Stimulated activated CD4-positive, alpha-beta T cell treated with anti-CD3 and anti-CD28 coated beads, Interleukin-4, amount 100 ng/mL, for 4 hours (primary cell): ENCODE results near the gene TBC1D3H.
"Not testable (repeated sequence)": the region's sequence is repeated elsewhere in the genome, so short reads cannot be mapped to it uniquely, and the experiment has no call there.

Experiments used
- DNase-seq, 2 experiments: peaks; one replicate each; pipeline ENCODE4 v3.0.0-alpha.2; 2020

The TBC1D3H gene

GRCh38 chr17:36388385-36389245, at the start of gene TBC1D3H:
Gene TBC1D3H (minus strand): TSS chr17:36388435. CDS start chr17:36386895, 1,540 bp downstream.
- not testable (repeated sequence) for DNase-seq

DNA sequence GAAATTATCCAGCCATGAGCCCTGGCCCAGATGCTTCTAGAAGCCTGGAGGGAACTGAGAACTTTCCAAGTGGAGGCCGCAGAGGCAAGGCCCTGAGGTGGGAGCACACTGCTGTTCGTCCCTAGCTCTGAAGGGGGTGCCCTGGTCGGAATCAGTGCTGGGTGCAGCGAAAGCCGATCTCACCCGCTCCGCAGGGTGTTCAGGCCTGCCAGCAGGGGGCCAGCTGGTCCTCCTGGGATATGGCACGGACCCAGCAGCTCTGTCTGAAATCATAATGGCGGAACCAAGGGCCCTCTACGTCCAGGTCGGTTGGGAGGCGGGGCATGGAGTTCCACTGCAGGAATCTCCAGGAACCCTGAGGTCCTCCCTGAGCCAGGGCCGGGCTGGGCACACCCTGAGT, 40.7 kb upstream of the TBC1D3H start:
- not testable (repeated sequence) for DNase-seq

DNA sequence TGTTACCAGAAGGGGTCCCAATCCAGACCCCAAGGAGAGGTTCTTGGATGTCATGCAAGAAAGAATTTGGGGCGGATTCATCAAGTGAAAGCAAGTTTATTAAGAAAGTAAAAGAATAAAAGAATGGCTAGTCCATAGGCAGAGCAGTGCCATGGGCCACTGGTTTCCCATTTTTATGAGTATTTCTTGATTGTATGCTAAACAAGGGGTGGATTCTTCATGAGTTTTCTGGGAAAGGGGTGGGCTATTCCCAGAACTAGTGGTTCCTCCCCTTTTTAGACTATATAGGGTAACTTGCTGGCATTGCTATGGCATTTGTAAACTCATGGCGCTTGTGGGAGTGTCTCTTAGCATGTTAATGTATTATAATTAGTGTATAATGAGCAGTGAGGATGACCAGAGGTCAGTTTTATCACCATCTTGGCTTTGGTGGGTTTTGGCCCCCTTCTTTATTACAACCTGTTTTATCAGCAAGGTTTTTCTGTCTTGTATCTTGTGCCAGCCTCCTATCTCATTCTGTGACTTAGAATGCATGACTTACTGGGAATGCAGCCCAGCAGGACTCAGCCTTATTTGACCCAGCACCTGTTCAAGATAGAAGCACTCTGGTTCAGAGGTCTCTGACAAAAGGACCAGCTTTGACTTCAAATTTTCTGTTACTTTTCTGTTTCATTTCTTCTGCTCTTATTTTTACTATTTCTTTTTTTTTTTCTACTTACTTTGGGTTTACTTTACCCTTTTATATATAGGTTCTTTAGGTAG, 27.1 kb upstream of the TBC1D3H start:
- not testable (repeated sequence) for DNase-seq

- DNase-seq: not testable (repeated sequence)
Measured at GRCh38 chr17:36390943-36391645, 2.9 kb upstream of the TBC1D3H start.

DNA sequence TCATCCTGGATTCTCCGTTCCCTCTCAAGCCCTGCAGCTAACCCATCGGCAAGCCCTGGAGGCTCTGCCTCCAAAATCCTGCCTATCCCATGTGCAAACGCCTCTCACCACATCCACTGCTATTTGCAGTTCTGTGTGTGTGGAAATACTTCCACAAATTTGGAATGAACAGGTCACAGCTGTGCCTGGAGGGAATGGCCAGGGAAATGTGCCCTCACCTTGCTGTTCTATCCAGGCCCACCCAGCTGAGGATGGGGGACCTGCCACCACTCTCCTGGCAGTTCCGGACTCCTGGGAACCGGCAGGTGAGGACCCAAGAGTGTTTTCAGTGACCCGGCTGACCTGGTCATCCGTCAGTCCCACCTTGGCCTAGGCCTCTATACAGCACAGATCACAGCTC, 12.3 kb downstream of the TBC1D3H start:
- not testable (repeated sequence) for DNase-seq

GRCh38 chr17:36362496-36362895, 25.7 kb downstream of the TBC1D3H start:
- DNase-seq: not testable (repeated sequence)
